H1 (cell line): ENCODE measurements around the gene SH2D1A. TPM values are rescaled to one million over a fixed set of nuclear protein-coding genes. Genes with fewer than 3 reads are reported as not detected.

Experiments used
- POLR2AphosphoS5 ChIP-seq: IDR thresholded peaks from 2 replicates; pipeline ENCODE4 v1.6.1; 2011; ENCODE audit warnings: low read depth, low read length
- polyA plus RNA-seq, 7 experiments: library from polyadenylated mRNA; depleted of rRNA in 3 of 7; stranded (reverse) in 5 of 7; unstranded in 2 of 7; fragments of >200 nt in 5 of 7; fragments of 200-250 nt in 2 of 7; gene quantifications; 1 replicate in 5 of 7; 2 replicates in 1 of 7; 4 replicates in 1 of 7; pipeline versions ENCODE4 v1.2.1 to v1.2.3, GENCODE V29; 2011 to 2013; ENCODE audit warnings: missing spikeins in 2 of 7, mixed read lengths in 2 of 7
- total RNA-seq: library from RNA; stranded (reverse); fragmentation: NEBNext Ultra II Directional; extraction: Animal tissue kit (Norgen Biotek cat#: 25700); gene quantifications from 2 replicates; pipeline ENCODE4 v1.2.1, GENCODE V29; 2021
- TF ChIP-seq, protein P1 (sequence below): fragments of 300-600 bp; sonication (generic); IDR thresholded peaks from 2 replicates; pipeline ENCODE4 v1.7.1; 2012; ENCODE audit warnings: low read length, moderate library complexity, mild to moderate bottlenecking, inconsistent platforms; ENCODE audit not compliant: insufficient replicate concordance

SH2D1A gene
- total and polyA plus RNA-seq, 2 of the 8 experiments (the other 6 are each of a cell fraction or from before 2014, with no cell fraction given), result not detected

DNA sequence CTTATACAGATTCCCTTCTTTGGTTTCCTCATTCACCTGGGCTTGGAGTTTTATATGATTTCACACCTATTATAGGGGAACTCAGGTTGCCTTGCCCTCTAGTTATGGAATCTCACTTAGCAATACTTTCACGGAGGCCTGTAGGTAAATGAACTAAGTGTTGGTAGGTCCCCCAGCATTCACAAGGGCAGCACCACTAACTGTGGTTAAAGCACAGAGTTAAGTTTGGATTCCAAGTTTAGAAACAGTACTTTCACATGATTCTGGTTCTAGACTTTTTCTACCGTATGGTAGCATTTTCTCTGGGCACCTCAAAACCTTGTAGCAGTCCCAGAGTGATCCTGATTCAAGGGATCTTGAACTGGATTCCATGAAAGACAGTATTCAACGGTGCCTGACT, 46.4 kb downstream of the SH2D1A start (continued):
- TF ChIP-seq, protein P1, sequence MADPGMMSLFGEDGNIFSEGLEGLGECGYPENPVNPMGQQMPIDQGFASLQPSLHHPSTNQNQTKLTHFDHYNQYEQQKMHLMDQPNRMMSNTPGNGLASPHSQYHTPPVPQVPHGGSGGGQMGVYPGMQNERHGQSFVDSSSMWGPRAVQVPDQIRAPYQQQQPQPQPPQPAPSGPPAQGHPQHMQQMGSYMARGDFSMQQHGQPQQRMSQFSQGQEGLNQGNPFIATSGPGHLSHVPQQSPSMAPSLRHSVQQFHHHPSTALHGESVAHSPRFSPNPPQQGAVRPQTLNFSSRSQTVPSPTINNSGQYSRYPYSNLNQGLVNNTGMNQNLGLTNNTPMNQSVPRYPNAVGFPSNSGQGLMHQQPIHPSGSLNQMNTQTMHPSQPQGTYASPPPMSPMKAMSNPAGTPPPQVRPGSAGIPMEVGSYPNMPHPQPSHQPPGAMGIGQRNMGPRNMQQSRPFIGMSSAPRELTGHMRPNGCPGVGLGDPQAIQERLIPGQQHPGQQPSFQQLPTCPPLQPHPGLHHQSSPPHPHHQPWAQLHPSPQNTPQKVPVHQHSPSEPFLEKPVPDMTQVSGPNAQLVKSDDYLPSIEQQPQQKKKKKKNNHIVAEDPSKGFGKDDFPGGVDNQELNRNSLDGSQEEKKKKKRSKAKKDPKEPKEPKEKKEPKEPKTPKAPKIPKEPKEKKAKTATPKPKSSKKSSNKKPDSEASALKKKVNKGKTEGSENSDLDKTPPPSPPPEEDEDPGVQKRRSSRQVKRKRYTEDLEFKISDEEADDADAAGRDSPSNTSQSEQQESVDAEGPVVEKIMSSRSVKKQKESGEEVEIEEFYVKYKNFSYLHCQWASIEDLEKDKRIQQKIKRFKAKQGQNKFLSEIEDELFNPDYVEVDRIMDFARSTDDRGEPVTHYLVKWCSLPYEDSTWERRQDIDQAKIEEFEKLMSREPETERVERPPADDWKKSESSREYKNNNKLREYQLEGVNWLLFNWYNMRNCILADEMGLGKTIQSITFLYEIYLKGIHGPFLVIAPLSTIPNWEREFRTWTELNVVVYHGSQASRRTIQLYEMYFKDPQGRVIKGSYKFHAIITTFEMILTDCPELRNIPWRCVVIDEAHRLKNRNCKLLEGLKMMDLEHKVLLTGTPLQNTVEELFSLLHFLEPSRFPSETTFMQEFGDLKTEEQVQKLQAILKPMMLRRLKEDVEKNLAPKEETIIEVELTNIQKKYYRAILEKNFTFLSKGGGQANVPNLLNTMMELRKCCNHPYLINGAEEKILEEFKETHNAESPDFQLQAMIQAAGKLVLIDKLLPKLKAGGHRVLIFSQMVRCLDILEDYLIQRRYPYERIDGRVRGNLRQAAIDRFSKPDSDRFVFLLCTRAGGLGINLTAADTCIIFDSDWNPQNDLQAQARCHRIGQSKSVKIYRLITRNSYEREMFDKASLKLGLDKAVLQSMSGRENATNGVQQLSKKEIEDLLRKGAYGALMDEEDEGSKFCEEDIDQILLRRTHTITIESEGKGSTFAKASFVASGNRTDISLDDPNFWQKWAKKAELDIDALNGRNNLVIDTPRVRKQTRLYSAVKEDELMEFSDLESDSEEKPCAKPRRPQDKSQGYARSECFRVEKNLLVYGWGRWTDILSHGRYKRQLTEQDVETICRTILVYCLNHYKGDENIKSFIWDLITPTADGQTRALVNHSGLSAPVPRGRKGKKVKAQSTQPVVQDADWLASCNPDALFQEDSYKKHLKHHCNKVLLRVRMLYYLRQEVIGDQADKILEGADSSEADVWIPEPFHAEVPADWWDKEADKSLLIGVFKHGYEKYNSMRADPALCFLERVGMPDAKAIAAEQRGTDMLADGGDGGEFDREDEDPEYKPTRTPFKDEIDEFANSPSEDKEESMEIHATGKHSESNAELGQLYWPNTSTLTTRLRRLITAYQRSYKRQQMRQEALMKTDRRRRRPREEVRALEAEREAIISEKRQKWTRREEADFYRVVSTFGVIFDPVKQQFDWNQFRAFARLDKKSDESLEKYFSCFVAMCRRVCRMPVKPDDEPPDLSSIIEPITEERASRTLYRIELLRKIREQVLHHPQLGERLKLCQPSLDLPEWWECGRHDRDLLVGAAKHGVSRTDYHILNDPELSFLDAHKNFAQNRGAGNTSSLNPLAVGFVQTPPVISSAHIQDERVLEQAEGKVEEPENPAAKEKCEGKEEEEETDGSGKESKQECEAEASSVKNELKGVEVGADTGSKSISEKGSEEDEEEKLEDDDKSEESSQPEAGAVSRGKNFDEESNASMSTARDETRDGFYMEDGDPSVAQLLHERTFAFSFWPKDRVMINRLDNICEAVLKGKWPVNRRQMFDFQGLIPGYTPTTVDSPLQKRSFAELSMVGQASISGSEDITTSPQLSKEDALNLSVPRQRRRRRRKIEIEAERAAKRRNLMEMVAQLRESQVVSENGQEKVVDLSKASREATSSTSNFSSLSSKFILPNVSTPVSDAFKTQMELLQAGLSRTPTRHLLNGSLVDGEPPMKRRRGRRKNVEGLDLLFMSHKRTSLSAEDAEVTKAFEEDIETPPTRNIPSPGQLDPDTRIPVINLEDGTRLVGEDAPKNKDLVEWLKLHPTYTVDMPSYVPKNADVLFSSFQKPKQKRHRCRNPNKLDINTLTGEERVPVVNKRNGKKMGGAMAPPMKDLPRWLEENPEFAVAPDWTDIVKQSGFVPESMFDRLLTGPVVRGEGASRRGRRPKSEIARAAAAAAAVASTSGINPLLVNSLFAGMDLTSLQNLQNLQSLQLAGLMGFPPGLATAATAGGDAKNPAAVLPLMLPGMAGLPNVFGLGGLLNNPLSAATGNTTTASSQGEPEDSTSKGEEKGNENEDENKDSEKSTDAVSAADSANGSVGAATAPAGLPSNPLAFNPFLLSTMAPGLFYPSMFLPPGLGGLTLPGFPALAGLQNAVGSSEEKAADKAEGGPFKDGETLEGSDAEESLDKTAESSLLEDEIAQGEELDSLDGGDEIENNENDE, result no peak
- TF ChIP-seq POLR2AphosphoS5, result no peak
